ENCODE data around the gene VEZT.

VEZT gene

GRCh38 chr12:95243497-95244183 is 26.0 kb downstream of the VEZT start:
- Histone ChIP-seq H4K20me1 (ENCODE audit: insufficient read depth, low read length, poor library complexity, severe bottlenecking) (peaks cover 62% of the 10 kb centered on the region), H3K36me3 (ENCODE audit: insufficient read depth, low read length) (peaks cover 20% of the 10 kb centered on the region; the same call in 1 of the 2 replicates), H3K4me3 (ENCODE audit: low read length, poor library complexity, severe bottlenecking) (no peak overlapping the region), H3K9me2 (replicated peaks; ENCODE audit: low read depth, low read length) (no peaks in the 10 kb centered on the region), H3F3A (ENCODE audit: low read depth) (no peaks in the 10 kb centered on the region; the same call in 1 of the 2 replicates), H3K9ac (ENCODE audit: low read depth, low read length, poor library complexity, severe bottlenecking) (no peak overlapping the region), H3K27me3 (ENCODE audit: insufficient read depth, low read length, poor library complexity, severe bottlenecking) (no peaks in the 10 kb centered on the region), H3K9me3 (ENCODE audit: insufficient read depth, low read depth, low read length) (no peaks in the 10 kb centered on the region), H3K79me2 (ENCODE audit: insufficient read depth, low read length) (peaks cover 99% of the 10 kb centered on the region), H2AFZ (ENCODE audit: low read length) (no peak overlapping the region), H3K4me2 (ENCODE audit: low read depth, low read length, poor library complexity, severe bottlenecking) (no peak overlapping the region), H3K4me1 (ENCODE audit: insufficient read depth, low read length, poor library complexity, severe bottlenecking) (peaks cover 12% of the 10 kb centered on the region)
- TF ChIP-seq CTCF (conservative IDR thresholded peaks at IDR 0.05; ENCODE audit: low read length) (no peak), EZH2phosphoT487 (IDR thresholded peaks at IDR 0.05; ENCODE audit: borderline replicate concordance) (no peak)

- H3K4me1 ChIP-seq (ENCODE audit: insufficient read depth, low read length, poor library complexity, severe bottlenecking), result peaks cover 12% of the 10 kb centered on the region
- no peak overlapping the region for H3K4me2 ChIP-seq (ENCODE audit: low read depth, low read length, poor library complexity, severe bottlenecking)
- peaks cover 60% of the 10 kb centered on the region for H4K20me1 ChIP-seq (ENCODE audit: insufficient read depth, low read length, poor library complexity, severe bottlenecking)
- H3K79me2 ChIP-seq (ENCODE audit: insufficient read depth, low read length), result peaks cover 98% of the 10 kb centered on the region
- H3K9me3 ChIP-seq (ENCODE audit: insufficient read depth, low read depth, low read length), result no peaks in the 10 kb centered on the region
- H3K27me3 ChIP-seq (ENCODE audit: insufficient read depth, low read length, poor library complexity, severe bottlenecking), result no peaks in the 10 kb centered on the region
- H2AFZ ChIP-seq (ENCODE audit: low read length), result no peak overlapping the region
- H3K9me2 ChIP-seq (replicated peaks; ENCODE audit: low read depth, low read length), result no peaks in the 10 kb centered on the region
- H3K9ac ChIP-seq (ENCODE audit: low read depth, low read length, poor library complexity, severe bottlenecking), result no peak overlapping the region
- H3K36me3 ChIP-seq (ENCODE audit: insufficient read depth, low read length), result peaks cover 20% of the 10 kb centered on the region; the same call in 1 of the 2 replicates
- H3F3A ChIP-seq (ENCODE audit: low read depth), result no peaks in the 10 kb centered on the region; the same call in 1 of the 2 replicates
- TF ChIP-seq CTCF (conservative IDR thresholded peaks at IDR 0.05; ENCODE audit: low read length) (no peak), EZH2phosphoT487 (IDR thresholded peaks at IDR 0.05; ENCODE audit: borderline replicate concordance) (no peak)
- no peak overlapping the region for H3K4me3 ChIP-seq (ENCODE audit: low read length, poor library complexity, severe bottlenecking)
These were observed 26.7 kb downstream of the VEZT start for GRCh38 chr12:95244350-95244749.

- Histone ChIP-seq H3K4me2 (ENCODE audit: low read depth, low read length, poor library complexity, severe bottlenecking) (no peak overlapping the region), H4K20me1 (ENCODE audit: insufficient read depth, low read length, poor library complexity, severe bottlenecking) (peaks cover 56% of the 10 kb centered on the region), H3K4me3 (ENCODE audit: low read length, poor library complexity, severe bottlenecking) (no peak overlapping the region), H3K79me2 (ENCODE audit: insufficient read depth, low read length) (peaks cover 81% of the 10 kb centered on the region), H2AFZ (ENCODE audit: low read length) (no peak overlapping the region), H3K9ac (ENCODE audit: low read depth, low read length, poor library complexity, severe bottlenecking) (no peak overlapping the region), H3K27me3 (ENCODE audit: insufficient read depth, low read length, poor library complexity, severe bottlenecking) (no peaks in the 10 kb centered on the region), H3F3A (ENCODE audit: low read depth) (no peaks in the 10 kb centered on the region; the same call in 1 of the 2 replicates), H3K4me1 (ENCODE audit: insufficient read depth, low read length, poor library complexity, severe bottlenecking) (peaks cover 12% of the 10 kb centered on the region), H3K9me2 (replicated peaks; ENCODE audit: low read depth, low read length) (no peaks in the 10 kb centered on the region), H3K36me3 (ENCODE audit: insufficient read depth, low read length) (peaks cover 27% of the 10 kb centered on the region; the same call in 1 of the 2 replicates), H3K9me3 (ENCODE audit: insufficient read depth, low read depth, low read length) (no peaks in the 10 kb centered on the region)
- TF ChIP-seq EZH2phosphoT487 (IDR thresholded peaks at IDR 0.05; ENCODE audit: borderline replicate concordance) (no peak), CTCF (conservative IDR thresholded peaks at IDR 0.05; ENCODE audit: low read length) (no peak)
These were observed 30.5 kb downstream of the VEZT start for GRCh38 chr12:95248095-95248494.
